ENCODE data around the gene LYRM9. TPM values are rescaled to one million over a fixed set of nuclear protein-coding genes. Genes with fewer than 3 reads are reported as not detected.
"Not testable (repeated sequence)": the region's sequence is repeated elsewhere in the genome, so short reads cannot be mapped to it uniquely, and the experiment has no call there.

Gene LYRM9
- total RNA-seq, 1 donor from 2014 or later: 9.5 TPM

DNA sequence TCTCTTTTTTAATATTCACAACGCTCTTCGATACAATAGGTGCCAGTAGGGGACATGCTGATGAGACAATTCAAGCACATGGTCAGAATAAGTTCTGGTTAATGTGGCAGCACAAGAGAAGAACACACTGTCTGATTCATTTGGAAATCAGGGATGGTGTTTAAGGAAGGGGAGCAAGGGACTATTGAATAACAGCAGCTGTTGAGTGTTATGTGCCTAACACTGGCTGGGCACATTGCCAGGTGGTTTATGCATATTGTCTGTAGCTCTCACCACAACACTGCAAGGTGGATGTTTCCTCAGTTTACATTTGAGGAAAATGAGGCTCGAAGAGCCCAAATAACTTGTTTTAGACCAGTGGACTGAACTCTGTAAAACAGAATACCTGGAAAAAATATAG is 44.2 kb downstream of the LYRM9 start:
- no peak overlapping the region for H3K27ac Mint-ChIP-seq
- no peak for DNase-seq (ENCODE audit: low spot score, unreplicated experiment)
- peaks cover 7% of the 10 kb centered on the region for H3K4me1 Mint-ChIP-seq (ENCODE audit: low read depth)
- no peak overlapping the region for H3K4me3 Mint-ChIP-seq (ENCODE audit: low read depth)
- H3K9me3 Mint-ChIP-seq (ENCODE audit: low read depth): no peaks in the 10 kb centered on the region
- TF ChIP-seq, protein P1, sequence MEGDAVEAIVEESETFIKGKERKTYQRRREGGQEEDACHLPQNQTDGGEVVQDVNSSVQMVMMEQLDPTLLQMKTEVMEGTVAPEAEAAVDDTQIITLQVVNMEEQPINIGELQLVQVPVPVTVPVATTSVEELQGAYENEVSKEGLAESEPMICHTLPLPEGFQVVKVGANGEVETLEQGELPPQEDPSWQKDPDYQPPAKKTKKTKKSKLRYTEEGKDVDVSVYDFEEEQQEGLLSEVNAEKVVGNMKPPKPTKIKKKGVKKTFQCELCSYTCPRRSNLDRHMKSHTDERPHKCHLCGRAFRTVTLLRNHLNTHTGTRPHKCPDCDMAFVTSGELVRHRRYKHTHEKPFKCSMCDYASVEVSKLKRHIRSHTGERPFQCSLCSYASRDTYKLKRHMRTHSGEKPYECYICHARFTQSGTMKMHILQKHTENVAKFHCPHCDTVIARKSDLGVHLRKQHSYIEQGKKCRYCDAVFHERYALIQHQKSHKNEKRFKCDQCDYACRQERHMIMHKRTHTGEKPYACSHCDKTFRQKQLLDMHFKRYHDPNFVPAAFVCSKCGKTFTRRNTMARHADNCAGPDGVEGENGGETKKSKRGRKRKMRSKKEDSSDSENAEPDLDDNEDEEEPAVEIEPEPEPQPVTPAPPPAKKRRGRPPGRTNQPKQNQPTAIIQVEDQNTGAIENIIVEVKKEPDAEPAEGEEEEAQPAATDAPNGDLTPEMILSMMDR (IDR thresholded peaks at IDR 0.05; ENCODE audit: unreplicated experiment): no peak
- peaks cover 6% of the 10 kb centered on the region for H3K27me3 Mint-ChIP-seq
- H3K36me3 Mint-ChIP-seq (ENCODE audit: insufficient read depth): no peaks in the 10 kb centered on the region

DNA sequence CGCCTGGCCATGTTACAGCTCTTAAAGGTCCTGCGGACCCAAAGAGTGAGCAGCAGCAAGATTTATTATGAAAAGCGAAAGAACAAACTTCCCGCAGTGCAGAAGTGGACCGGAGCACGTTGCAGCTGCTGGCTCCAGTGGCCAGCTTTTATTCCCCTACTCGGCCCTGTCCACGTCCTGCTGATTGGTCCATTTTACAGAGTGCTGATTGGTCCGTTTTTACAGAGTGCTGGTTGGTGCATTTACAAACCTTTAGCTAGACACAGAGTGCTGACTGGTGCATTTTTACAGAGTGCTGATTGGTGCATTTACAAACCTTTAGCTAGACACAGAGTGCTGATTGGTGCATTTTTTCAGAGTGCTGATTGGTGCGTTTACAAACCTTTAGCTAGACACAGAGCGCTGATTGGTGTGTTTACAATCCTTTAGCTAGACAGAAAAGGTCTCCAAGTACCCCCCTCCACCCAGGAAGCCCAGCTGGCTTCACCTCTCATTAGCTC is 46.3 kb downstream of the LYRM9 start:
- H3K4me3 Mint-ChIP-seq (ENCODE audit: low read depth); H3K36me3 Mint-ChIP-seq (ENCODE audit: insufficient read depth): not testable (repeated sequence)

DNA sequence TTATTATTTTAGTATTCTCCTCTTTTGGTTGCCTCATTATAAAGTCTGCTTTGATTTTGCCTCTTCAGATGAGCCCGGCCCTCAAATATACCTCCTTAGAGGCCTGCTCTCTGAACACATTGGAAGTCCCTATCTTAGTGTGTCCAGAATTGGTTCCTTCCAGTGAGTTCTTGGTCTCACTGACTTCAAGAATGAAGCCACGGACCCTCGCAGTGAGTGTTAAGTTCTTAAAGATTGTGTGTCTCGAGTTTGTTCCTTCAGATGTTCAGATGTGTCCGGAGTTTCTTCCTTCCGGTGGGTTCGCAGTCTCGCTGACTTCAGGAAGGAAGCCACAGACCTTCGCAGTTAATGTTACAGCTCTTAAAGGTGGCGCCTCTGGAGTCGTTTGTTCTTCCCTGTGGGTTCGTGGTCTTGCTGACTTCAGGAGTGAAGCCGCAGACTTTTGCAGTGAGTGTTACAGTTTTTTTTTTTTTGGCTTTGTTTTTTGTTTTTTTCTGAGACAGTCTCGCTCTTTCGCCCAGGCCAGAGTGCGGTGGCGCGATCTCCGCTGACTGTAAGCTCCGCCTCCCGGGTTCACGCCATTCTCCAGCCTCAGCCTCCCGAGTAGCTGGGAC is 47.0 kb downstream of the LYRM9 start:
- Mint-ChIP-seq H3K4me1 (ENCODE audit: low read depth) (peaks cover 7% of the 10 kb centered on the region), H3K4me3 (ENCODE audit: low read depth) (no peak overlapping the region), H3K36me3 (ENCODE audit: insufficient read depth) (no peaks in the 10 kb centered on the region), H3K27me3 (peaks cover 6% of the 10 kb centered on the region), H3K9me3 (ENCODE audit: low read depth) (no peaks in the 10 kb centered on the region), H3K27ac (no peak overlapping the region)
- TF ChIP-seq, protein P1 (IDR thresholded peaks at IDR 0.05; ENCODE audit: unreplicated experiment): no peak
- no peak for DNase-seq (ENCODE audit: low spot score, unreplicated experiment)

More for the DNA sequence above, 46.3 kb downstream of the LYRM9 start:
- H3K27me3 Mint-ChIP-seq; H3K9me3 Mint-ChIP-seq (ENCODE audit: low read depth); H3K4me1 Mint-ChIP-seq (ENCODE audit: low read depth); DNase-seq (ENCODE audit: low spot score, unreplicated experiment); H3K27ac Mint-ChIP-seq: not testable (repeated sequence)

DNA sequence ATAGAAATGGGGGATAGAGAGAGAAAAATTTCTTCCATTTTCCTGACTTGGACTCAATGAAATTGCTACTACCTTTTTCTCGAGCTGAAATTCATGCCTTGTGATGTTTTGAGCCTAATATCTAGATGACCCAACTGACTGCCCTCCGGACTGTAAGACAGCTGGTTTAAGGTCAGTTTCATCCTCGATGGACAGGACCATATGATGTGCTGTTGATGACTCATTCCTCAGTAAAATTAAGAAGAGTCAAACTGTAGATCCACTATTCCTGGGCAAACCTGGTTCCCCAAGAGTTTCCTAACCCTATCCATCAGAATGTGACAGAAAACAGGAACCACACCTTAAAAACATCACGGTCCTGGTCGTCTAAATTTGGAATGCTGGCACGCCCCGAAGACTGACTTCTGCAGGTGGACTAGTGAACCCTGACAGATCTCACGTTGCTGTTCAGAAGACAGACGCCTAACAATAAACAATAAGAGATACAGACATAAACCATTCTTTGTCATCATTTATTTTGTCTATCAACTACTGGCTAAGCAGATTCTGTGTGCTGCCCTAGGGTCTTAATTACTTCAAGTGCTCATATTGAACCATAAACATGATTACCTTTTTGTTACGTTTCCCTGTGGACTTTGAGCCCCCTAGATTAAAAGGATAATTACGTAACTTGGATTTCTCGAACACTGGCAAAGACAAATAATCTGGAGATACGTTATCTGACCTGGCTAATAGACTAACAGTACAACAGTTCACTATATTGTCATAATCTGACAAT is 47.7 kb downstream of the LYRM9 start:
- TF ChIP-seq, protein P1 (IDR thresholded peaks at IDR 0.05; ENCODE audit: unreplicated experiment): no peak
- Mint-ChIP-seq H3K36me3 (ENCODE audit: insufficient read depth) (no peaks in the 10 kb centered on the region), H3K27ac (no peak overlapping the region), H3K4me1 (ENCODE audit: low read depth) (peaks cover 7% of the 10 kb centered on the region), H3K9me3 (ENCODE audit: low read depth) (no peaks in the 10 kb centered on the region), H3K4me3 (ENCODE audit: low read depth) (no peak overlapping the region), H3K27me3 (peaks cover 6% of the 10 kb centered on the region)
- no peak for DNase-seq (ENCODE audit: low spot score, unreplicated experiment)

DNA sequence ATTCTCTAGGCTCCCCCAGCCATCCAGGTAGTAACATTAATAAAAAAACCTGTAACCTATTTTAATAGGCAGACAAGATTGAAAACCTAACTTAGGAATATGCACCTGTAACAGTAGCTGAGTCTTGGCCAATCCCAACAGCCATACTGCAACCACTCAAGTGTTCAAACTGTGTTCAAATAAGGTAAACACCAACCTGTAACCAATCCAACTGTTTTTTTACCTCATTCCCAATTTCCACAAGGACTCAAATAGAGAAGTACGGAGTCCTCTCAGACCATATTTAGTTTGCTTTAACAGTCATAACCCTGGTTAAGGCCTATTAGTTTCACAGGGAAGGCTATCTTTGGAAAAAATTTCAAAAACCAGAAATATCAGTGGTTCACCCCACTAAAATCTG is 52.5 kb downstream of the LYRM9 start:
- no peak for DNase-seq (ENCODE audit: low spot score, unreplicated experiment)
- TF ChIP-seq, protein P1 (IDR thresholded peaks at IDR 0.05; ENCODE audit: unreplicated experiment): no peak
- Mint-ChIP-seq H3K9me3 (ENCODE audit: low read depth) (no peaks in the 10 kb centered on the region), H3K36me3 (ENCODE audit: insufficient read depth) (no peaks in the 10 kb centered on the region), H3K27me3 (no peaks in the 10 kb centered on the region), H3K4me3 (ENCODE audit: low read depth) (no peak overlapping the region), H3K4me1 (ENCODE audit: low read depth) (peaks cover 7% of the 10 kb centered on the region), H3K27ac (no peak overlapping the region)

DNA sequence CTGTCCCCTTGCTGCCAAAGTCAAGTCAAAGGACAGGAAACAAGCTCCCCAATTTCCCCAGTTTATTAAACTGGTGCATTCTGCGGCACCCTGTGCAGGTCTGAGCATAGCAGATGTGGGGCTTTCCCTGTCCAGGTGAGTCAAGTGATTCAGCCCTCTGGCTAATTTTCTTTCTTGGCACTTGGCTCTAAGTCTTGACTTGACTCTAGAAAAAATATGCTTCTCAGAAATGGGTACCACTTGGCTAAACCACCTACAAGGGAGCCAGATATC is 52.8 kb downstream of the LYRM9 start:
- not testable (repeated sequence) for H3K27ac Mint-ChIP-seq; DNase-seq (ENCODE audit: low spot score, unreplicated experiment); H3K4me1 Mint-ChIP-seq (ENCODE audit: low read depth); H3K27me3 Mint-ChIP-seq; H3K36me3 Mint-ChIP-seq (ENCODE audit: insufficient read depth); H3K4me3 Mint-ChIP-seq (ENCODE audit: low read depth); H3K9me3 Mint-ChIP-seq (ENCODE audit: low read depth)

DNA sequence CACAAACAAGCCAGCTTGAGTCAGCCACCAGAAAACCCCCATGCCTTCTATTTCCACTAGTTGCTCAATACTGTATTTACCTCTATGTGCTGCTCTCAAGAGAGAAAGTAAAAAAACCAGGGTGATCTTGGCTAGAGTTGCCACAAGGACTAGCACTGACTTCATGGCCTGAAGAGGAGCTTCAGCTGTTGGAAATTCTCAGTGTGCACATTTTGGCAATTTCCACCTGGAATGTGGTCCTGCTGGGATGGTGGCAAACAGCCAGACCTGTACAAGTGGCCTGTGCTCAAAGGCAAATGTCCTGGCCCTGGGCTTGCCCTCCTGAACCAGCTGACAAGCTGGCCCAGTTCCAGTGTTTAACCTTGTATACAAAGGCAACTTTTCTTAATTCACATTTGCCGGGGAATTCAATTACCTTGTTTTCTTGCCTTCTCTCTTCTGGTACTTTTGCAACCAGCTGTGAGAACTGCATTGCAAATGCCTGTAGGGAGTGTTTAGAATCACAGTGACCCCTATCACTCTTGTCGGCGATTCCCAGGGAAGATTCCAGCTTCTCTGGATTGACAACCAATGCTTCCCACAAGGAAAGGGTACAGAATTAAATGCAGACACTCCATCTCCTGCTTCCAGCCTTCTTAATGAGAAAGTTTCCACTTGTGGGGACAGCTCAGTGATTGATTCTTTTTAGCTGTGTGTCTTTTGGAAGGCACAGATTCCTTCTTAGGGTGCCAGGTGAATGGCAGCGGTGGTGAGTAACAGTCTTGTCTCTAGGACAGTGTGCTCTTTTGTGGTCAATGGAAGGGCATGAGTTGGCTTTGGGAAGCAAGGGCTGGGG is 53.4 kb downstream of the LYRM9 start:
- DNase-seq (ENCODE audit: low spot score, unreplicated experiment); H3K9me3 Mint-ChIP-seq (ENCODE audit: low read depth); H3K27ac Mint-ChIP-seq; H3K36me3 Mint-ChIP-seq (ENCODE audit: insufficient read depth); H3K4me3 Mint-ChIP-seq (ENCODE audit: low read depth); H3K27me3 Mint-ChIP-seq; H3K4me1 Mint-ChIP-seq (ENCODE audit: low read depth): not testable (repeated sequence)

DNA sequence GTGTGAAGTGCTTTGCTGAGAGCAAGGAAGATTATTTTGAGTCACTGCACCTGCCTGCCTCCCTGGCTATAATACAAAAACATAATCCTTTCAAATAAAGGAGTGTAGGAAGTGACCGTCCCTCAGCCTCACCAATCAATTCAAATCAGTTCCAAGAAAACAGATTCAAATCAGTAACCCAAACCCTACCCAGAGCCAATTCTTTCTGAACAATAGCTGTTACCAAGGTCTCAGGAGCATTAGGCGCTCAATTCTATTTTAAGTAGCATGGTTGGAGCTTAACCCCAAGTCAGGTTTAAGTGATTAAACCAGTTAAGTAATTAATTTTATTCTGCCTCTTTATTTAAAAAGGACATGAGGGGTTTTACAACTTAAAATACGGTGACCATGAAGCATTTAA is 54.6 kb downstream of the LYRM9 start:
- H3K4me1 Mint-ChIP-seq (ENCODE audit: low read depth); H3K4me3 Mint-ChIP-seq (ENCODE audit: low read depth); H3K36me3 Mint-ChIP-seq (ENCODE audit: insufficient read depth); DNase-seq (ENCODE audit: low spot score, unreplicated experiment); H3K9me3 Mint-ChIP-seq (ENCODE audit: low read depth); H3K27ac Mint-ChIP-seq; H3K27me3 Mint-ChIP-seq: not testable (repeated sequence)

DNA sequence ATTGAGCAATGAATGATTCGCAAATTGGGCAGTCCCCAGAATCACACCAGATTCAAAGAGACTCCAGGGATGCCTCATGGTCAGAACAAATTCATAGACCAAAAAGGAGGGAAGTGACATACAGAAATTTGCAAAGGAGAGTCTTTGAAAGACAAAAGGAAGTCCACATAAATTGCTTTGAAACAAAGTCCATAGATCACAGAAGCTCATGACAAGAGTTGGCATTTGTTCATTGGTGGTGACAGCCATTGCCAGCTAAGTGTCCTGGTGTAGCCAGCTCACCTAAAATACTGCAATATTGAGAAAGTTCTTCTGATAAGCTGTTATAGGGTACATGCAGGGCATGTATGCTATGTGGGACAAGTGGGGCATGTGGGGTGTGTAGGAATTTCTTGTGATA is 55.4 kb downstream of the LYRM9 start:
- not testable (repeated sequence) for H3K36me3 Mint-ChIP-seq (ENCODE audit: insufficient read depth); H3K27me3 Mint-ChIP-seq; H3K9me3 Mint-ChIP-seq (ENCODE audit: low read depth); H3K27ac Mint-ChIP-seq; H3K4me1 Mint-ChIP-seq (ENCODE audit: low read depth); H3K4me3 Mint-ChIP-seq (ENCODE audit: low read depth); DNase-seq (ENCODE audit: low spot score, unreplicated experiment)

Data from progenitor cell of endocrine pancreas (in vitro differentiated cells).